K562 (cell line): ENCODE data around the gene NRXN2. TPM values are rescaled to one million over a fixed set of nuclear protein-coding genes. Genes with fewer than 3 reads are reported as not detected.

Experiments
- ATF3 ChIP-seq, 2 experiments: fragments of 450-650 bp in 1 of 2; sonication (generic) in 1 of 2; formaldehyde crosslinking in 1 of 2; IDR thresholded peaks in 1 of 2; conservative IDR thresholded peaks in 1 of 2; 2 replicates each; pipeline versions ENCODE4 v1.6.1 to v1.8.1; 2016 to 2023; ENCODE audit warnings: mild to moderate bottlenecking in 2 of 2, moderate library complexity in 2 of 2, inconsistent platforms in 1 of 2, missing genetic modification reagents in 1 of 2
- BRCA1 ChIP-seq, 2 experiments: fragments of 450-650 bp in 1 of 2; sonication (generic) in 1 of 2; formaldehyde crosslinking in 1 of 2; IDR thresholded peaks; 2 replicates each; pipeline versions ENCODE4 v1.5.0 to v1.6.1; 2017 to 2020; ENCODE audit warnings: mild to moderate bottlenecking in 1 of 2, missing genetic modification reagents in 1 of 2
- E2F8 ChIP-seq: fragments of 450-650 bp; IDR thresholded peaks from 2 replicates; pipeline ENCODE4 v1.7.1; 2018; ENCODE audit warnings: mild to moderate bottlenecking, low read depth; ENCODE audit not compliant: partially characterized antibody
- FOXM1 ChIP-seq, 2 experiments: fragments of 450-650 bp in 1 of 2; sonication (generic) in 1 of 2; formaldehyde crosslinking in 1 of 2; IDR thresholded peaks; 2 replicates each; pipeline versions ENCODE4 v1.6.1 to v1.9.0; 2017 to 2022; ENCODE audit warnings: low read depth in 2 of 2, mild to moderate bottlenecking in 2 of 2, missing genetic modification reagents in 1 of 2, moderate library complexity in 1 of 2
- GABPA ChIP-seq: fragments of 200-800 bp; sonication (Bioruptor generic); conservative IDR thresholded peaks from 2 replicates; pipeline ENCODE4 v1.6.1; 2016; ENCODE audit warnings: low read depth, missing genetic modification characterization, missing compliant biosample characterization
- IRF9 ChIP-seq: fragments of 450-650 bp; IDR thresholded peaks from 2 replicates; pipeline ENCODE4 v1.6.1; 2016; ENCODE audit warnings: missing biosample characterization, missing genetic modification characterization
- KAT2B ChIP-seq: IDR thresholded peaks from one replicate; pipeline ENCODE4 v1.6.1; 2012; ENCODE audit warnings: low read depth, mild to moderate bottlenecking, control low read depth, inconsistent platforms, low read length, moderate library complexity
- NELFE ChIP-seq: IDR thresholded peaks from 2 replicates; pipeline ENCODE4 v1.6.1; 2011; ENCODE audit warnings: mild to moderate bottlenecking; ENCODE audit not compliant: insufficient read depth, insufficient read length
- PHB ChIP-seq: fragments of 250-450 bp; sonication (Bioruptor Pico); IDR thresholded peaks from 2 replicates; pipeline ENCODE4 v1.5.0; 2021
- PHF21A ChIP-seq: fragments of 450-650 bp; IDR thresholded peaks from 2 replicates; pipeline ENCODE4 v1.6.1; 2017; ENCODE audit warnings: low read depth, borderline replicate concordance
- RBBP5 ChIP-seq: fragments of 200-600 bp; sonication (generic); IDR thresholded peaks from 2 replicates; pipeline ENCODE4 v1.6.1; 2012; ENCODE audit warnings: borderline replicate concordance, mild to moderate bottlenecking, low read length, control low read depth, inconsistent platforms; ENCODE audit not compliant: insufficient read depth, poor library complexity, severe bottlenecking
- SMAD1 ChIP-seq: fragments of 150-350 bp; IDR thresholded peaks from 2 replicates; pipeline ENCODE4 v1.6.1; 2014; ENCODE audit warnings: low read length, low read depth; ENCODE audit not compliant: partially characterized antibody
- SP1 ChIP-seq: sonication (generic); formaldehyde crosslinking; IDR thresholded peaks from 2 replicates; pipeline ENCODE4 v1.8.1; 2022; ENCODE audit warnings: mild to moderate bottlenecking, missing genetic modification reagents
- THAP7 ChIP-seq: fragments of 250-450 bp; sonication (Bioruptor Pico); IDR thresholded peaks from 2 replicates; pipeline ENCODE4 v1.5.0; 2021
- ZNF197 ChIP-seq: fragments of 200-800 bp; sonication (Bioruptor generic); IDR thresholded peaks from 2 replicates; pipeline ENCODE4 v1.6.1; 2016; ENCODE audit warnings: low read depth, missing genetic modification characterization, missing compliant biosample characterization
- ZNF277 ChIP-seq: fragments of 250-450 bp; sonication (Bioruptor Pico); IDR thresholded peaks from 2 replicates; pipeline ENCODE4 v1.8.0; 2022; ENCODE audit warnings: inconsistent platforms, mild to moderate bottlenecking, moderate library complexity, borderline replicate concordance
- ZNF311 ChIP-seq: fragments of 250-450 bp; sonication (Bioruptor Pico); IDR thresholded peaks from 2 replicates; pipeline ENCODE4 v1.4.0; 2020; ENCODE audit warnings: mild to moderate bottlenecking, moderate library complexity
- ZNF511 ChIP-seq: sonication (generic); formaldehyde crosslinking; IDR thresholded peaks from 2 replicates; pipeline ENCODE4 v1.8.0; 2022; ENCODE audit warnings: mild to moderate bottlenecking, missing genetic modification reagents
- polyA plus RNA-seq, 8 experiments: library from polyadenylated mRNA; depleted of rRNA in 4 of 8; stranded (reverse) in 5 of 8; unstranded in 3 of 8; fragments of >200 nt; fragmentation: Nextera tagmentation in 2 of 8; fragmentation: Illumina TruSeq in 1 of 8; extraction: Ambion mirVana in 2 of 8; extraction: Trizol in 1 of 8; gene quantifications; 2 replicates each; pipeline versions ENCODE4 v1.2.1 to v1.2.3, GENCODE V29; 2011 to 2014; ENCODE audit warnings: inconsistent platforms in 1 of 8, missing spikeins in 1 of 8
- total RNA-seq, 7 experiments: library from RNA; depleted of rRNA in 6 of 7; stranded (reverse); fragments of >200 nt in 6 of 7; fragmentation: Illumina TruSeq in 2 of 7; extraction: Trizol in 2 of 7; gene quantifications; 2 replicates each; pipeline versions ENCODE4 v1.2.1 to v1.2.3, GENCODE V29; 2011 to 2021; ENCODE audit warnings: low replicate concordance in 1 of 7

The NRXN2 gene
- total and polyA plus RNA-seq, 9 of the 15 experiments (the other 6 are each of a cell fraction or from before 2014, with no cell fraction given): 0.07 to 0.47 (median 0.15) TPM; not detected in 4

GRCh38 chr11:64745521-64746328 lies 22.7 kb upstream of the NRXN2 start (continued):
- TF ChIP-seq ZNF511 (CRISPR knock-in tag): no peak
- TF ChIP-seq E2F8: no peak
- no peak for TF ChIP-seq ZNF197 (CRISPR knock-in tag)
- no peak for TF ChIP-seq PHF21A
- no peak for TF ChIP-seq GABPA (tag)
- peak; percentile 27; the same call in 1 of the 2 replicates for TF ChIP-seq SP1 (CRISPR knock-in tag)
- TF ChIP-seq ZNF277 (CRISPR knock-in tag): no peak
- no peak for TF ChIP-seq IRF9 (tag)
- TF ChIP-seq ATF3 (IDR thresholded peaks at IDR 0.05): no peak
- TF ChIP-seq ATF3 (CRISPR knock-in tag; conservative IDR thresholded peaks at IDR 0.05): no peak
- no peak for TF ChIP-seq THAP7 (CRISPR knock-in tag)
- TF ChIP-seq SMAD1: no peak
- TF ChIP-seq BRCA1 (IDR thresholded peaks at IDR 0.05): no peak
- no peak for TF ChIP-seq BRCA1 (CRISPR knock-in tag; IDR thresholded peaks at IDR 0.05)
- no peak for TF ChIP-seq ZNF311 (CRISPR knock-in tag)
- no peak for TF ChIP-seq KAT2B
- TF ChIP-seq NELFE: no peak
- TF ChIP-seq FOXM1 (IDR thresholded peaks at IDR 0.05; ENCODE audit: low read depth): no peak
- no peak for TF ChIP-seq FOXM1 (CRISPR knock-in tag; IDR thresholded peaks at IDR 0.05; ENCODE audit: low read depth)
- no peak for TF ChIP-seq RBBP5
- no peak for TF ChIP-seq PHB
